Measurements from ENCODE around the gene NEIL3. TPM values are rescaled to one million over a fixed set of nuclear protein-coding genes. Genes with fewer than 3 reads are reported as not detected.
A peak's percentile ranks its signal among the peaks of the same experiment; 100 is the strongest.
"Not testable (repeated sequence)": the region's sequence is repeated elsewhere in the genome, so short reads cannot be mapped to it uniquely, and the experiment has no call there.

Gene NEIL3
- total RNA-seq, 2 donors from 2014 or later: 5.9 to 11.8 TPM

GRCh38 chr4:177285953-177286352 is 23.7 kb upstream of the NEIL3 start:
- no peak overlapping the region for H3K27ac Mint-ChIP-seq
- no peaks in the 10 kb centered on the region for H3K4me1 Mint-ChIP-seq (ENCODE audit: low read depth in 2 of 2)
- DNase-seq (ENCODE audit: low spot score) (no peak), ATAC-seq (no peak)
- no peaks in the 10 kb centered on the region for H3K36me3 Mint-ChIP-seq
- no peak overlapping the region for H3K4me3 Mint-ChIP-seq
- no peaks in the 10 kb centered on the region for H3K9me3 Mint-ChIP-seq
- peaks cover 0 to 1% of the 10 kb centered on the region in 2 donors for H3K27me3 Mint-ChIP-seq

- Mint-ChIP-seq H3K27me3 (no peaks in the 10 kb centered on the region), H3K9me3 (no peaks in the 10 kb centered on the region), H3K4me1 (ENCODE audit: low read depth in 2 of 2) (no peaks in the 10 kb centered on the region), H3K27ac (no peak overlapping the region), H3K36me3 (no peaks in the 10 kb centered on the region), H3K4me3 (no peak overlapping the region)
- DNase-seq (ENCODE audit: low spot score) (no peak), ATAC-seq (no peak)
Measured at GRCh38 chr4:177287255-177287654, 22.4 kb upstream of the NEIL3 start.

GRCh38 chr4:177288335-177288734 is 21.3 kb upstream of the NEIL3 start:
- no peak for DNase-seq (ENCODE audit: low spot score)
- H3K36me3 Mint-ChIP-seq: no peaks in the 10 kb centered on the region
- H3K4me3 Mint-ChIP-seq: no peak overlapping the region
- no peak for ATAC-seq
- H3K27ac Mint-ChIP-seq: no peak overlapping the region
- no peaks in the 10 kb centered on the region for H3K27me3 Mint-ChIP-seq
- no peaks in the 10 kb centered on the region for H3K4me1 Mint-ChIP-seq (ENCODE audit: low read depth in 2 of 2)
- H3K9me3 Mint-ChIP-seq: no peaks in the 10 kb centered on the region

- no peak overlapping the region for H3K4me3 Mint-ChIP-seq
- no peaks in the 10 kb centered on the region for H3K36me3 Mint-ChIP-seq
- no peaks in the 10 kb centered on the region for H3K9me3 Mint-ChIP-seq
- H3K4me1 Mint-ChIP-seq (ENCODE audit: low read depth in 2 of 2): no peaks in the 10 kb centered on the region
- no peak overlapping the region for H3K27ac Mint-ChIP-seq
- DNase-seq (ENCODE audit: low spot score) (no peak), ATAC-seq (no peak)
- no peaks in the 10 kb centered on the region for H3K27me3 Mint-ChIP-seq
Measured at GRCh38 chr4:177290780-177291179, 18.9 kb upstream of the NEIL3 start.

GRCh38 chr4:177292171-177292570 is 17.5 kb upstream of the NEIL3 start:
- DNase-seq (ENCODE audit: low spot score): no peak
- Mint-ChIP-seq H3K36me3 (no peaks in the 10 kb centered on the region), H3K4me3 (no peak overlapping the region), H3K27me3 (no peaks in the 10 kb centered on the region), H3K4me1 (ENCODE audit: low read depth in 2 of 2) (no peaks in the 10 kb centered on the region), H3K27ac (no peak overlapping the region), H3K9me3 (no peaks in the 10 kb centered on the region)
- ATAC-seq: no peak

GRCh38 chr4:177293208-177294033 is 16.3 kb upstream of the NEIL3 start:
- DNase-seq (ENCODE audit: low spot score): no peak
- no peak overlapping the region for H3K27ac Mint-ChIP-seq
- no peaks in the 10 kb centered on the region for H3K4me1 Mint-ChIP-seq (ENCODE audit: low read depth in 2 of 2)
- peaks cover 0 to 2% of the 10 kb centered on the region in 2 donors for H3K27me3 Mint-ChIP-seq
- peaks cover 6% of the 10 kb centered on the region for H3K36me3 Mint-ChIP-seq
- peaks cover 6% of the 10 kb centered on the region for H3K9me3 Mint-ChIP-seq
- no peak for ATAC-seq
- H3K4me3 Mint-ChIP-seq: no peak overlapping the region

GRCh38 chr4:177297785-177298391 is 11.8 kb upstream of the NEIL3 start:
- peaks cover 6% of the 10 kb centered on the region for H3K36me3 Mint-ChIP-seq
- H3K4me1 Mint-ChIP-seq (ENCODE audit: low read depth in 2 of 2): no peaks in the 10 kb centered on the region
- no peak overlapping the region for H3K4me3 Mint-ChIP-seq
- DNase-seq (ENCODE audit: low spot score) (no peak), ATAC-seq (no peak)
- peaks cover 6% of the 10 kb centered on the region for H3K9me3 Mint-ChIP-seq
- peaks cover 7% of the 10 kb centered on the region in 2 donors for H3K27me3 Mint-ChIP-seq
- no peak overlapping the region for H3K27ac Mint-ChIP-seq

- H3K9me3 Mint-ChIP-seq: peaks cover 6% of the 10 kb centered on the region
- H3K4me3 Mint-ChIP-seq: no peak overlapping the region
- DNase-seq (ENCODE audit: low spot score) (no peak), ATAC-seq (no peak)
- H3K4me1 Mint-ChIP-seq (ENCODE audit: low read depth in 2 of 2): no peaks in the 10 kb centered on the region
- no peak overlapping the region for H3K27ac Mint-ChIP-seq
- peaks cover 7% of the 10 kb centered on the region in 2 donors for H3K27me3 Mint-ChIP-seq
- H3K36me3 Mint-ChIP-seq: peaks cover 6% of the 10 kb centered on the region
Measured at GRCh38 chr4:177301126-177301639, 8.5 kb upstream of the NEIL3 start.

GRCh38 chr4:177302371-177303100 is 7.1 kb upstream of the NEIL3 start:
- Mint-ChIP-seq H3K36me3 (peaks cover 6% of the 10 kb centered on the region), H3K4me1 (ENCODE audit: low read depth in 2 of 2) (no peaks in the 10 kb centered on the region), H3K27me3 (peaks cover 7% of the 10 kb centered on the region in 2 donors), H3K4me3 (no peak overlapping the region), H3K9me3 (peaks cover 6% of the 10 kb centered on the region), H3K27ac (no peak overlapping the region)
- DNase-seq (ENCODE audit: low spot score): no peak
- ATAC-seq: no peak

GRCh38 chr4:177304094-177304493 is 5.6 kb upstream of the NEIL3 start:
- DNase-seq (ENCODE audit: low spot score): no peak
- no peak for ATAC-seq
- H3K27me3 Mint-ChIP-seq: peaks cover 4 to 7% of the 10 kb centered on the region in 2 donors
- no peak overlapping the region for H3K27ac Mint-ChIP-seq
- H3K4me1 Mint-ChIP-seq (ENCODE audit: low read depth in 2 of 2): peaks cover 0 to 8% of the 10 kb centered on the region in 2 donors
- H3K36me3 Mint-ChIP-seq: no peaks in the 10 kb centered on the region
- no peaks in the 10 kb centered on the region for H3K9me3 Mint-ChIP-seq
- H3K4me3 Mint-ChIP-seq: no peak overlapping the region

GRCh38 chr4:177304864-177305263 is 4.8 kb upstream of the NEIL3 start:
- H3K27ac Mint-ChIP-seq, ATAC-seq: not testable (repeated sequence)

GRCh38 chr4:177308125-177308524 is 1.5 kb upstream of the NEIL3 start:
- DNase-seq (ENCODE audit: low spot score) (no peak), ATAC-seq (peak in 1 of 2 donors; percentile 41)
- Mint-ChIP-seq H3K9me3 (no peaks in the 10 kb centered on the region), H3K4me1 (ENCODE audit: low read depth in 2 of 2) (peaks cover 7 to 17% of the 10 kb centered on the region in 2 donors), H3K36me3 (no peaks in the 10 kb centered on the region), H3K27ac (peak overlapping the region in 1 of 2 donors; percentile 84), H3K4me3 (peak overlapping the region; percentile 58), H3K27me3 (no peaks in the 10 kb centered on the region)

More at GRCh38 chr4:177304864-177305263, 4.8 kb upstream of the NEIL3 start:
- peaks cover 7 to 16% of the 10 kb centered on the region in 2 donors for H3K4me1 Mint-ChIP-seq (ENCODE audit: low read depth in 2 of 2)
- H3K27me3 Mint-ChIP-seq; H3K4me3 Mint-ChIP-seq; H3K9me3 Mint-ChIP-seq; H3K36me3 Mint-ChIP-seq; DNase-seq (ENCODE audit: low spot score): not testable (repeated sequence)

- Mint-ChIP-seq H3K9me3 (no peaks in the 10 kb centered on the region), H3K27ac (peak overlapping the region; percentile 24 to 84), H3K27me3 (no peaks in the 10 kb centered on the region), H3K4me3 (peak overlapping the region; percentile 97), H3K36me3 (no peaks in the 10 kb centered on the region), H3K4me1 (ENCODE audit: low read depth in 2 of 2) (peaks cover 7 to 17% of the 10 kb centered on the region in 2 donors)
- ATAC-seq (peak in 1 of 2 donors; percentile 62), DNase-seq (ENCODE audit: low spot score) (no peak)
Measured at GRCh38 chr4:177308847-177309521, 690 bp upstream of the NEIL3 start.

Measured in natural killer cell treated with Interleukin-12 subunit alpha and Interleukin-12 subunit beta and Interleukin-15 and Interleukin-18, amount 100 ng/mL, for 72 hours (primary cell).